PC-9 (cell line): ENCODE results near the gene NR2F1-AS1. TPM values are rescaled to one million over a fixed set of nuclear protein-coding genes. Genes with fewer than 3 reads are reported as not detected.
"Not testable (repeated sequence)": the region's sequence is repeated elsewhere in the genome, so short reads cannot be mapped to it uniquely, and the experiment has no call there.

Experiments used
- BruUV-seq: library from RNA; stranded (reverse); fragments of 400-500 nt; replicated peaks from 2 replicates; lab custom pipeline; 2021; lab: Mats Ljungman, UMichigan
- CTCF ChIA-PET: fragments of 300-600 bp; sonication (Branson Sonifier 250); formaldehyde crosslinking; loops from one replicate; lab custom pipeline; 2022; ENCODE audit warnings: antibody characterized with exemption; lab: Charles Lee
- POLR2A ChIA-PET: fragments of 300-600 bp; sonication (Branson Sonifier 250); formaldehyde crosslinking; loops from one replicate; lab custom pipeline; 2022; ENCODE audit warnings: antibody characterized with exemption; ENCODE audit not compliant: unreplicated experiment; lab: Charles Lee
- DNase-seq, 2 experiments: peaks; one replicate each; pipeline versions ENCODE4 v3.0.0 to v3.0.0-alpha.2; 2015 to 2022; ENCODE audit warnings: mixed read lengths in 1 of 2
- H2AFZ ChIP-seq: fragments of 200-600 bp; sonication (generic); 2 replicates; pipeline ENCODE4 v1.8.1; 2017; ENCODE audit warnings: antibody characterized with exemption
- H3F3A ChIP-seq: fragments of 200-600 bp; sonication (generic); 2 replicates; pipeline ENCODE4 v1.8.1; 2017; ENCODE audit warnings: antibody characterized with exemption, mild to moderate bottlenecking, low read depth; ENCODE audit not compliant: insufficient read depth
- H3K27ac ChIP-seq: fragments of 200-600 bp; sonication (generic); 2 replicates; pipeline ENCODE4 v1.6.1; 2016; ENCODE audit warnings: mixed run types
- H3K27me3 ChIP-seq: fragments of 200-600 bp; sonication (generic); 2 replicates; pipeline ENCODE4 v1.6.1; 2016; ENCODE audit warnings: low read depth, mixed run types; ENCODE audit not compliant: insufficient read depth
- H3K36me3 ChIP-seq: fragments of 200-600 bp; sonication (generic); 2 replicates; pipeline ENCODE4 v1.6.1; 2016; ENCODE audit warnings: low read depth, mixed run types
- H3K4me1 ChIP-seq: fragments of 200-600 bp; sonication (generic); replicated peaks from 2 replicates; pipeline ENCODE4 v1.6.1; 2016; ENCODE audit warnings: mixed run types; ENCODE audit not compliant: insufficient read depth
- H3K4me2 ChIP-seq: fragments of 200-600 bp; sonication (generic); 2 replicates; pipeline ENCODE4 v1.6.1; 2017; ENCODE audit warnings: mixed run types
- H3K4me3 ChIP-seq: fragments of 200-600 bp; sonication (generic); 2 replicates; pipeline ENCODE4 v1.6.1; 2016; ENCODE audit warnings: mixed run types
- H3K79me2 ChIP-seq: fragments of 200-600 bp; sonication (generic); 2 replicates; pipeline ENCODE4 v1.6.1; 2017; ENCODE audit warnings: low read depth, mixed run types
- H3K9me2 ChIP-seq: fragments of 200-600 bp; sonication (generic); 2 replicates; pipeline ENCODE4 v1.8.1; 2017; ENCODE audit warnings: mild to moderate bottlenecking; ENCODE audit not compliant: insufficient read depth
- H3K9me3 ChIP-seq: fragments of 200-600 bp; sonication (generic); 2 replicates; pipeline ENCODE4 v1.8.1; 2016; ENCODE audit warnings: low read depth; ENCODE audit not compliant: insufficient read depth
- H4K20me1 ChIP-seq: fragments of 200-600 bp; sonication (generic); 2 replicates; pipeline ENCODE4 v1.8.1; 2017; ENCODE audit not compliant: insufficient read depth
- EZH2 ChIP-seq: fragments of 200-600 bp; sonication (generic); IDR thresholded peaks from 2 replicates; pipeline ENCODE4 v1.8.0; 2017; ENCODE audit warnings: antibody characterized with exemption, low read depth
- intact Hi-C: fragments of 100-400 bp; cut with micrococcal nuclease; formaldehyde crosslinking; loops from one replicate; pipeline ENCODE4 v1.10.0; 2022; ENCODE audit not compliant: unreplicated experiment
- total RNA-seq: library from RNA; stranded (reverse); gene quantifications from 2 replicates; pipeline ENCODE4 v1.2.3, GENCODE V29; 2021
- TF ChIP-seq, protein P1 (sequence below): fragments of 200-600 bp; sonication (generic); conservative IDR thresholded peaks from 2 replicates; pipeline ENCODE4 v1.6.1; 2017; ENCODE audit warnings: mixed run types, antibody characterized with exemption, mild to moderate bottlenecking, moderate library complexity

The NR2F1-AS1 gene
- total RNA-seq, 1 experiment from 2014 or later = 6.0 TPM

DNA sequence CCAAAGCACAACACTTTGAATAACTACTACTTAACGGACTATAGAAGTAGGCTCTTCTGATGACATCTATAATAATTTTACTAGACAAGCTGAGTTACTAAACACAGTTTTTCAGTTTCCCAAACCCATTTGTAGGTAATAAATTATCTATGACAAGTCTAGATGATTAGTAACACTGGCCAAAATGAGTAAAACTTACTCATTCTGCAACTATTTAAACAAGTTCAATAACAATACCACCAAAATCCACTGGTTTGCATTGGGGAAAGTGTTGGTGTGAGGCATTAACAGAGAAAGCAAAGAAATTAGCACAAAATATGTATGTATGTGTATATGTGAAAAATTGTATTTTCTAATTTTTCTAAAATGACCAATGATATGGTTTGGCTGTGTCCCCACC, 119.3 kb downstream of the NR2F1-AS1 start:
- CTCF ChIA-PET = no interaction called here
- H3K9me2 ChIP-seq = no peaks in the 10 kb centered on the region
- no peak for DNase-seq
- no peaks in the 10 kb centered on the region for H3K79me2 ChIP-seq
- no peak overlapping the region for H3K4me2 ChIP-seq
- H3K36me3 ChIP-seq = peaks cover 4% of the 10 kb centered on the region; the same call in 1 of the 2 replicates
- H2AFZ ChIP-seq = no peak overlapping the region
- peaks cover 11% of the 10 kb centered on the region for H3K9me3 ChIP-seq
- no peak overlapping the region for H3K27ac ChIP-seq
- no peaks in the 10 kb centered on the region for H4K20me1 ChIP-seq
- H3F3A ChIP-seq = no peaks in the 10 kb centered on the region
- no peak overlapping the region for H3K4me3 ChIP-seq
- no peaks in the 10 kb centered on the region for H3K4me1 ChIP-seq
- POLR2A ChIA-PET = no interaction called here
- no peaks in the 10 kb centered on the region for H3K27me3 ChIP-seq
- no peak for TF ChIP-seq EZH2
- TF ChIP-seq, protein P1, sequence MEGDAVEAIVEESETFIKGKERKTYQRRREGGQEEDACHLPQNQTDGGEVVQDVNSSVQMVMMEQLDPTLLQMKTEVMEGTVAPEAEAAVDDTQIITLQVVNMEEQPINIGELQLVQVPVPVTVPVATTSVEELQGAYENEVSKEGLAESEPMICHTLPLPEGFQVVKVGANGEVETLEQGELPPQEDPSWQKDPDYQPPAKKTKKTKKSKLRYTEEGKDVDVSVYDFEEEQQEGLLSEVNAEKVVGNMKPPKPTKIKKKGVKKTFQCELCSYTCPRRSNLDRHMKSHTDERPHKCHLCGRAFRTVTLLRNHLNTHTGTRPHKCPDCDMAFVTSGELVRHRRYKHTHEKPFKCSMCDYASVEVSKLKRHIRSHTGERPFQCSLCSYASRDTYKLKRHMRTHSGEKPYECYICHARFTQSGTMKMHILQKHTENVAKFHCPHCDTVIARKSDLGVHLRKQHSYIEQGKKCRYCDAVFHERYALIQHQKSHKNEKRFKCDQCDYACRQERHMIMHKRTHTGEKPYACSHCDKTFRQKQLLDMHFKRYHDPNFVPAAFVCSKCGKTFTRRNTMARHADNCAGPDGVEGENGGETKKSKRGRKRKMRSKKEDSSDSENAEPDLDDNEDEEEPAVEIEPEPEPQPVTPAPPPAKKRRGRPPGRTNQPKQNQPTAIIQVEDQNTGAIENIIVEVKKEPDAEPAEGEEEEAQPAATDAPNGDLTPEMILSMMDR = no peak
- no TSS peak for BruUV-seq
- intact Hi-C loops = no loop called here

DNA sequence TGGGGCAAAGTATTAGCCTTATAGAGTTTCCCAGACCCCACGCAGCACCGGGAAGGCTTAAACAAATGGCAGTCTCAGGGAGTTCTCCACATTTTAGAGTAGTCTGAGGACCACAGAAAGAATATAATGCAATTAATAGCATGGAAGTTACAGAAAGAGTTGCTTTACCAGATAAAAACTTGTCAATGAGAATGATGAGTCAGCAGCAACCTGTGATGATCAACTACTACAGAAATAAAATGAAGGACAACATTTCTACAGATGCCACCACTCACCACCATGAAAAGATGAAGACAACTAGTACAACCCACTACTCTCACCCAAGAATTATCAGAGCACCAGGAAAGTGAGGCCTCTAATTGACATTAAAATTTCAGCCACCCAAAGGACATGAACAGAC, 120.7 kb downstream of the NR2F1-AS1 start:
- no peaks in the 10 kb centered on the region for H4K20me1 ChIP-seq
- no TSS peak for BruUV-seq

DNA sequence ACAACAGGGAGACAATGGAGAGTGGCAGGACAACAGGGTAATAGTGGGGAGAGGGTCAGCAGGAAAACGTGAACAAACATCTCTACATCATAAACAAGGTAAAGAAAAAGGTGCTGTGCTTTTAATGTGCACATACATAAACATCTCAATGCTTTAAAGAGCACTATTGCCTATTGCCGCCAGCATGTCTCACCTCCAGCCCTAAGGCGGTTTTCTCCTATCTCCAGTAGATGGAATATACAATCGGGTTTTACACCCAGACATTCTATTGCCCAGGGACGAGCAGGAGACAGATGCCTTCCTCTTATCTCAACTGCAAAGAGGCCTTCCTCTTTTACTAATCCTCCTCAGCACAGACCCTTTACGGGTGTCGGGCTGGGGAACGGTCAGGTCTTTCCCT, 124.2 kb downstream of the NR2F1-AS1 start:
- H3K27ac ChIP-seq, H3K4me2 ChIP-seq, BruUV-seq, H3K36me3 ChIP-seq, H4K20me1 ChIP-seq, DNase-seq, H3K4me3 ChIP-seq, H3K9me3 ChIP-seq, H3K9me2 ChIP-seq, H3K4me1 ChIP-seq, POLR2A ChIA-PET, H2AFZ ChIP-seq, H3K27me3 ChIP-seq, H3K79me2 ChIP-seq, intact Hi-C loops, H3F3A ChIP-seq, CTCF ChIA-PET: not testable (repeated sequence)

More for the DNA sequence above, 120.7 kb downstream of the NR2F1-AS1 start:
- no peak for DNase-seq
- no peak overlapping the region for H3K4me2 ChIP-seq
- no peaks in the 10 kb centered on the region for H3K9me2 ChIP-seq
- TF ChIP-seq, protein P1 = no peak
- no peak for TF ChIP-seq EZH2
- H3K9me3 ChIP-seq = peaks cover 11% of the 10 kb centered on the region
- H3K36me3 ChIP-seq = peaks cover 4% of the 10 kb centered on the region; the same call in 1 of the 2 replicates
- no peaks in the 10 kb centered on the region for H3K79me2 ChIP-seq
- ChIA-PET CTCF (no interaction called here), POLR2A (no interaction called here)
- H2AFZ ChIP-seq = no peak overlapping the region
- H3F3A ChIP-seq = no peaks in the 10 kb centered on the region
- H3K27me3 ChIP-seq = no peaks in the 10 kb centered on the region
- H3K4me3 ChIP-seq = no peak overlapping the region
- intact Hi-C loops = no loop called here
- H3K27ac ChIP-seq = no peak overlapping the region
- H3K4me1 ChIP-seq = no peaks in the 10 kb centered on the region

DNA sequence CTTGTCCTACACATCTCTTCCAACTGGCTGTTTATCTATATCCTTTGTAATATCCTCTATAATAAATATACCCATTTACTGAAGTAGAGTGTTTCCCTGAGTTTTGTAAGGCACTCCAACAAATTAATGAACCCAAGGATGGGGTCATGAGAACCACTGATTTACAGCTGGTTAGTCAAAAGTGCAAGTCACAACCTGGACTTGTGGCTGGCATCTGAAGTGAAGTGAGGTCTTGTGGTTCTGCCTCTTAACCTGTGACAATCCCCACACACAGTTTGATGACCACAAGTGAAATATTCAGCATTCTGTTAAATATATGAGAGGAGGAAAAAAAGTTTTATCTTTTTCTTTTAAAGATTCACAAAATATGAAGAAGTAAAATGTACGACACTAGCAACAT, 126.1 kb downstream of the NR2F1-AS1 start:
- Histone ChIP-seq H3K27me3 (no peaks in the 10 kb centered on the region), H3K36me3 (no peaks in the 10 kb centered on the region), H3K4me2 (no peak overlapping the region), H3F3A (no peaks in the 10 kb centered on the region), H2AFZ (no peak overlapping the region), H3K4me1 (no peaks in the 10 kb centered on the region), H3K9me3 (no peaks in the 10 kb centered on the region), H3K9me2 (no peaks in the 10 kb centered on the region), H3K27ac (no peak overlapping the region), H3K4me3 (no peak overlapping the region), H4K20me1 (no peaks in the 10 kb centered on the region), H3K79me2 (no peaks in the 10 kb centered on the region)
- POLR2A ChIA-PET = interaction anchor here (0.6 kb wide), 1 partner anchor 43 kb away, joined by 11 read pairs; no protein-coding TSS in a partner anchor
- intact Hi-C loops = no loop called here
- DNase-seq = no peak
- TF ChIP-seq, protein P1 = no peak
- no peak for TF ChIP-seq EZH2
- CTCF ChIA-PET = no interaction called here
- BruUV-seq = no TSS peak
